Inferior parietal cortex (tissue), 1 donor: ENCODE data around the gene B4GALNT1.

ENCODE experiments used
- DNase-seq: peaks from one replicate; pipeline ENCODE4 v3.0.0-alpha.2; 2016; ENCODE audit errors: extremely low spot score

B4GALNT1 gene

GRCh38 chr12:57586128-57586527, 46.9 kb downstream of the B4GALNT1 start:
- DNase-seq = peak; percentile 42

- no peak for DNase-seq
Observed at GRCh38 chr12:57585156-57585555, 47.8 kb downstream of the B4GALNT1 start.

- no peak for DNase-seq
Observed at GRCh38 chr12:57584690-57585089, 48.3 kb downstream of the B4GALNT1 start.

GRCh38 chr12:57584050-57584449, 49.0 kb downstream of the B4GALNT1 start:
- no peak for DNase-seq

GRCh38 chr12:57583008-57583831, 49.8 kb downstream of the B4GALNT1 start:
- peak; percentile 89 for DNase-seq

DNA sequence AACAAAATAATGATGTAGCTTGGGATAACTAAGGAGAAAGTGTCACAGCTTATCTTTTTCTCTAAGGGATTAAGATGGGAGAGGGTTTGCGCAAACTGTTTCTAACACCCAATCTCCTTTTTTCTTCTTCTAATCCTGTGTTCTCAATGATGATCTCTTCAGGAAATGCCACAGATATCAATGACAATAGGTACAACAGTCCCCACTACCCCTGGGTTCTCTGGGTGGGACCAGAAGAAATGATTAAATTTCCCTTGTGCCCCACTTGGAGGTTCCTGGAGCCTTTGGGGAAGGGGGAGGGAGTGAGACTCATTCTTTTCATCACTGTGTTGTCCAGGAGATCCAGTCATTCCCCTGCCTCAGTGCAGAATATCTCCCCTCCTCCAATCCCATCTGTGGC, 50.6 kb downstream of the B4GALNT1 start:
- no peak for DNase-seq

DNA sequence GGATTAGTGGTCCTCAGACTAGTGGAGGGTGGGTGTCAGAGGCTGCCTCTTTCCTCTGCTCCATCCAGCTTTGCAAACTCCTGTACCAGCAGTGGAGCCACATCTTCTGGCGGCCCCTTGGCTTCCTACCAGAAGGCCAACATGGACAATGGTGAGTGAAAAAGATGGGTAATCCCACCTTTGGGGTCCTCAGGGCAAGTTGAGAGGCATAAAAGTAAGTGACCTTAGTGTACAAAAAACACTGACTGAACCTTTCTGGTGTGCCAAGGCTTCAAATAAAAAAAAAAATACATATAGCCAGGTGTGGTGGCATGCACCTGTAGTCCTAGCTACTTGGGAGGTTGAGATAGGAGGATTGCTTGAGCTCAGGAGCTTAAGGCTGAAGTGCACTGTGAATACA, 51.2 kb downstream of the B4GALNT1 start:
- no peak for DNase-seq

- no peak for DNase-seq
Observed at GRCh38 chr12:57580466-57580795, 52.6 kb downstream of the B4GALNT1 start.

DNA sequence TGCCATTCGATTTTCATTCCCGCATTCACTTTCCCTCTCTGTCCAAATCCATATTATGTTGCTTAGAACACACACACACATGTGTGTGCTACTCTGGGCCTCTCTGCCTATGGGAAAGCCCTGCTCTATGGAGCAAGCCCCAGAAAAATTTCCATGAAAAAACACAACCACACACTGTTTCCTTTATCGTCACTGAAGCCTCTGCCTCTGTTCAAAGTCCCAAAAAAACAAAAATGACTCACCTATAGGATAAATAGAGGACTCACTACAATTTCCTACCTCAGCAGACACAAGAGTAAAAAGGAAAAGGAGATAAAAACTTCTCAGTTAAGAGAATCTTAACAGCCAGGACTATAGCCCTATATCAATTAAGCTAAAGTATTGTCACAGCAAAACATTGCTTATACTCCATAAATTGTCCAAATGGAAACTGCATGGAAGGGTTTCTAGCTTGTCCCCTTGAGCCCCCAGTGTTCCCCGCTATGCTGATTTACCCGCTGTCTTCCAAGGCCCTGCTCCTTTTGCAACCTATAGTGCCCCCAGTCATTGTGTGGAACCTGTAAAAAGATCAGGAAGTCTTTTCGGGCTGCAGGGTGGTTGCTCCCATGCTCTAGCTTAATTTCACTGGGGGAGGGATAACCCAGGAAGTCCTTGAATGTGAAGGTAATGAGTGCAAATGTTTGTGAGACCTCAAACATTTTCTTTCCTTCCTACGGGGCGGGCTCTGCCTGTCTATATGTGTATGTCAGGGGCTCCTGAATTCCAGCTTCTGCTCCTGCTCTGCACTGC, 53.1 kb downstream of the B4GALNT1 start:
- DNase-seq = peak; percentile 34

DNA sequence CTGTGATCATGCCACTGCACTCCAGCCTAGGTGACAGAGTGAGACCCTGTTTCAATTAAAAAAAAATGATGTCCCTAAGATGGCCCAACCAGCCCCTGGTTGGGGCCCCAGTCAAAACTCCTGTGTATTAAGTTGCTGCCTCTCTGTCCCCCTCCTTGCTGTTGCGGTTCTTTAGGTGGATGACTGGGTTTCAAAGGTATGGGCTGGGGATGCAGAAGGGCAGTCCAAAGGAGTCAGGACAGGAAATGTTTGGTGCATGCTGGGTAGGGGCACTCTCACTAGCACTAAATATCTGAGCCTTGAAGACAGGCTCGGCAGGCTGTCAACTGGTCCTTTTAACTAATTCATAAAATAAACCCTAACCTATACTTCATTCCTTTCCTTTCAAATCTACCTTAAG, 54.0 kb downstream of the B4GALNT1 start:
- DNase-seq = no peak

- no peak for DNase-seq
Observed at GRCh38 chr12:57577981-57578758, 54.8 kb downstream of the B4GALNT1 start.

DNA sequence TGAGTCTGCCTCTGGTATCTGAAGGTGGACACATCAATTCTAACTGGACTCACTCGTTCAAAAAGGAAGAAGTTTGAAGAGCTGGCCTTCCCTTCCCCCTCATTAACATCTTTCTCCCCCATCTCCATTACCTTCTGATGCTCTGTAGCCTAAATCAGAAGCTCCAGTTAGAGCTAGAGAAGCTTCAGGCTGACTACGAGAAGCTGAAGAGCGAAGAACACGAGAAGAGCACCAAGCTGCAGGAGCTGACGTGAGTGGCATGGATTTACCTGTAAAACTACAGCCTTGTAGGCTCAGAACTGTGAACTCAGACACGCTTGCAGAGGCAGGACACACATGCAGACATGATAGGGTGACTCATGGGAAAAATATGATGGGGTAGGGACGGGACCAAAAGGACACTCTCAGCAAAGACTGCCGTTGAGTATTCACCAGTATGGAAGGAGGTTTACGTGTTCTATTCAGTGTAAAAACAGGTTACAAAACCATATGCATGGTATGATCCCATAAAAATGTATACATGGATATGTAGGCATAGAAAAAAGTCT, 56.3 kb downstream of the B4GALNT1 start:
- DNase-seq = no peak
